AG04449 (cell line): ENCODE data around the gene SDF4.

ENCODE experiments used
- CTCF ChIA-PET: fragments of 350-600 bp; formaldehyde crosslinking; extraction: SDS; loops from one replicate; lab custom pipeline; 2021; ENCODE audit warnings: antibody characterized with exemption; lab: Yijun Ruan, JAX
- POLR2A ChIA-PET: fragments of 400-600, 350-600 bp; formaldehyde crosslinking; extraction: SDS; loops from one replicate; lab custom pipeline; 2020; ENCODE audit warnings: antibody characterized with exemption, inconsistent platforms; lab: Yijun Ruan, JAX
- DNase-seq: peaks from one replicate; pipeline ENCODE4 v3.0.0-alpha.2; 2010; ENCODE audit warnings: low read depth, low spot score
- H3K4me3 ChIP-seq: 2 replicates; pipeline ENCODE4 v1.5.1; 2011; ENCODE audit warnings: low read depth, mild to moderate bottlenecking, control low read depth, low read length
- TF ChIP-seq, protein P1 (sequence below): IDR thresholded peaks from one replicate; pipeline ENCODE4 v1.5.1; 2011; ENCODE audit warnings: mild to moderate bottlenecking, moderate library complexity, low read length, control low read depth, inconsistent platforms; ENCODE audit not compliant: insufficient read depth; ENCODE audit errors: missing control alignments

Gene SDF4

DNA sequence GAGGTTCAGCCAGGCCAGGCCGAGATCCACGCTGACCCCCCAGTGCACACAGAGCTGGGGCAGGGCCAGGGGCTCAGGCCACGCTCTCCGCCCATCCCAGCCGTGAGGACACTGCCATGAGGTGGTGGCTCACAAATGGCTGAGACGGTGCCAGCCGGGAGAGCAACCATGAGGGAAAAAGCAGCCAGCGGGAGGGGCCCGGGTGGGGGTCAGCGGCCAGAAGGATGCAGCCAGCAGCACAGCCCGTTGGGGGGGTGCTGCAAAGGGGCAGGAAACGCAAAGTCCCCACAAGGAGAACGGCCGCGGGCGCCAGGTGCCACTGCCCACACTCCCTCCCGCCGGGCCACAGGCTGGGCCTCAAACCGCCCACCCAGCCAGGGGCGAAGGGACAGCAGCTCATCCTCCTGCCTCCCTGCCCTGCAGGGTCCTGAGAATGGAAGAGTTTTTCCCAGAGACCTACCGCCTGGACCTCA, 49.8 kb downstream of the SDF4 start:
- POLR2A ChIA-PET = no interaction called here
- no peak for DNase-seq

DNA sequence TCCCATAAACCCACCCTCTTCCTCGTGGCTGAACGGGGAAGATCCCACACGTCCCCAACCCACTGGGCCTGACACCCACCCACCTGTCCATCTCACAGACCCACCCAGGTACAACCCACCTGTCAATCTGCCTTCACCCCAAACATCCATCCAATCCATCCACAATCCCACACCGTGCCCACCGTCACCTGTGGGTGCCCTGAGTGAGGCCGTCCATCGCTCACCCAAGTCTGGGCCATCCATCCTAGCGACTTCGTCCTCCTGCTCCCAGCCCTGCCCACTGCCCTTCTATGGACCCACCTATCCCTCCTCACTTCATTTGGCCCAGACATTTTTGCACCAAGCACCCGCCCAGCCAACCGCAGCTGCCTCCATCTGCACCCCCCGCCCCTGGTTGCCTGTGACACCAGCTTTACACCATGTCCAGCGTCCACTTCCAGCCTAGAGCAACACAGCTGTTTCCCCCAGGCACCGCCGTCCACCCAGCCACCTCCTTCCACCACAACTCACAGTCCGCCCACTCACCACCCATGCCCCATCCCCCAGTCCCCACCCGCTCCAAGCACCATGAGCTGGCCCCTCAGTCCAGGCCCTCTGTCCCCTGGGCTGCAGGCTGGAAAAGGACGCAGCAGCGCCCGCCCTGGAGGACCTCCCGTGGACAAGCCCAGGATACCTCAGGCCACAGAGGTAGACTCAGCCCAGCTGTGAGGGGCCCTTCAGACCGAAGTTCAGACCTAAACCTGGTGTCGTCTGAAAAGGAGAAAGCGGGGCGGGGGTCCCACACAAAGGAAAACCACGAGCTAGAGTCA, 50.5 kb downstream of the SDF4 start:
- ChIA-PET CTCF (no interaction called here), POLR2A (no interaction called here)
- TF ChIP-seq, protein P1, sequence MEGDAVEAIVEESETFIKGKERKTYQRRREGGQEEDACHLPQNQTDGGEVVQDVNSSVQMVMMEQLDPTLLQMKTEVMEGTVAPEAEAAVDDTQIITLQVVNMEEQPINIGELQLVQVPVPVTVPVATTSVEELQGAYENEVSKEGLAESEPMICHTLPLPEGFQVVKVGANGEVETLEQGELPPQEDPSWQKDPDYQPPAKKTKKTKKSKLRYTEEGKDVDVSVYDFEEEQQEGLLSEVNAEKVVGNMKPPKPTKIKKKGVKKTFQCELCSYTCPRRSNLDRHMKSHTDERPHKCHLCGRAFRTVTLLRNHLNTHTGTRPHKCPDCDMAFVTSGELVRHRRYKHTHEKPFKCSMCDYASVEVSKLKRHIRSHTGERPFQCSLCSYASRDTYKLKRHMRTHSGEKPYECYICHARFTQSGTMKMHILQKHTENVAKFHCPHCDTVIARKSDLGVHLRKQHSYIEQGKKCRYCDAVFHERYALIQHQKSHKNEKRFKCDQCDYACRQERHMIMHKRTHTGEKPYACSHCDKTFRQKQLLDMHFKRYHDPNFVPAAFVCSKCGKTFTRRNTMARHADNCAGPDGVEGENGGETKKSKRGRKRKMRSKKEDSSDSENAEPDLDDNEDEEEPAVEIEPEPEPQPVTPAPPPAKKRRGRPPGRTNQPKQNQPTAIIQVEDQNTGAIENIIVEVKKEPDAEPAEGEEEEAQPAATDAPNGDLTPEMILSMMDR = no peak
- no peak for DNase-seq
- no peak overlapping the region for H3K4me3 ChIP-seq

More for the DNA sequence above, 49.8 kb downstream of the SDF4 start:
- TF ChIP-seq, protein P1 = no peak
- CTCF ChIA-PET = no interaction called here
- H3K4me3 ChIP-seq = no peak overlapping the region

GRCh38 chr1:1179983-1180861, 51.6 kb downstream of the SDF4 start:
- POLR2A ChIA-PET = no interaction called here
- CTCF ChIA-PET = no interaction called here
- H3K4me3 ChIP-seq = no peak overlapping the region
- no peak for DNase-seq
- TF ChIP-seq, protein P1 = no peak

- CTCF ChIA-PET = no interaction called here
- POLR2A ChIA-PET = no interaction called here
- no peak for DNase-seq
- H3K4me3 ChIP-seq = no peak overlapping the region
- TF ChIP-seq, protein P1 = no peak
Observed at GRCh38 chr1:1179346-1179982, 52.3 kb downstream of the SDF4 start.

DNA sequence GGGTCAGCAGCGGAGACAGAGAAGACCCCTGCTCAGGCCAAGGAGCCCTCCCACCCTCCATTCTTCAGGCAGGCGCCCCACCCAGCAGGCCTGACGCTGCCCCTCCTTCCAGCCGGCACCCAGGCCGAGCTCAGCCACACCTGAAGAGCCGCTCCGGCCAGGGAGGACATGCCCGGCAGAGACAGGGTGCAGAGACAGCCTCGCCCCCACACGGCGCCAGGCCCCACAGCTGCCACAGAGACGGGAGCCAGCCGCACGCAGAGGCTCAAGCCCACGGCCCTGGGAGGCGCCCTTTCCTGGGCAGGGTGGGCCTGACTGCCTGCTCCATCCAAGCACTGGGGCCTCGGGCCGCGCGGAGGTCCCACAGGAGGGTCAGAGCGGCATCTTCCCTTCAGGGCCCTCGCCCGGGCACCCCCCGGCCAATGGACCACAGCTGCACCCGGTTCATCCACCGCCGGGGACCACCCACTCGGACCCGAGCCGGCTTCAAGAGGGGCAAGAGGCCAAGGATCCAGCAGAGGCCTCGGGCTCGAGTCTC, 52.9 kb downstream of the SDF4 start:
- POLR2A ChIA-PET = no interaction called here
- no peak overlapping the region for H3K4me3 ChIP-seq
- TF ChIP-seq, protein P1 = no peak
- no peak for DNase-seq
- CTCF ChIA-PET = no interaction called here
